GM20431 (cell line): ENCODE measurements around the gene OXCT1.
"Not testable (repeated sequence)": the region's sequence is repeated elsewhere in the genome, so short reads cannot be mapped to it uniquely, and the experiment has no call there.

Experiments used
- in situ Hi-C: fragments of 300-500 bp; cut with MseI, MboI; formaldehyde crosslinking; loops from one replicate; pipeline ENCODE4 v1.15.0; 2020; ENCODE audit warnings: low sequenced_read_pairs; ENCODE audit not compliant: unreplicated experiment

OXCT1 gene

GRCh38 chr5:41742608-41743007 is 127.6 kb downstream of the OXCT1 start:
- in situ Hi-C loops: not testable (repeated sequence)

GRCh38 chr5:41738710-41739354 is 131.4 kb downstream of the OXCT1 start:
- in situ Hi-C loops: no loop called here

- in situ Hi-C loops: no loop called here
These were observed 133.6 kb downstream of the OXCT1 start for GRCh38 chr5:41736641-41737040.

- in situ Hi-C loops: no loop called here
These were observed 135.0 kb downstream of the OXCT1 start for GRCh38 chr5:41735213-41735612.

GRCh38 chr5:41729381-41729780 is 140.8 kb downstream of the OXCT1 start:
- in situ Hi-C loops: not testable (repeated sequence)

- in situ Hi-C loops: no loop called here
These were observed 141.9 kb downstream of the OXCT1 start for GRCh38 chr5:41728281-41728680.

- in situ Hi-C loops: loop anchor here (25.0 kb wide), 1 partner anchor 115 kb away; no protein-coding TSS in a partner anchor
These were observed 147.8 kb downstream of the OXCT1 start for GRCh38 chr5:41722359-41722950.

GRCh38 chr5:41721516-41721915 is 148.7 kb downstream of the OXCT1 start:
- in situ Hi-C loops: loop anchor here (25.0 kb wide), 1 partner anchor 116 kb away; no protein-coding TSS in a partner anchor

GRCh38 chr5:41716382-41716781 is 153.8 kb downstream of the OXCT1 start:
- in situ Hi-C loops: loop anchor here (25.0 kb wide), 1 partner anchor 121 kb away; no protein-coding TSS in a partner anchor

- in situ Hi-C loops: loop anchor here (25.0 kb wide), 1 partner anchor 123 kb away; no protein-coding TSS in a partner anchor
These were observed 155.8 kb downstream of the OXCT1 start for GRCh38 chr5:41714446-41714845.

- in situ Hi-C loops: loop anchor here (25.0 kb wide), 1 partner anchor 129 kb away; no protein-coding TSS in a partner anchor
These were observed 161.7 kb downstream of the OXCT1 start for GRCh38 chr5:41708604-41708940.

- in situ Hi-C loops: loop anchor here (25.0 kb wide), 1 partner anchor 129 kb away; no protein-coding TSS in a partner anchor
These were observed 162.2 kb downstream of the OXCT1 start for GRCh38 chr5:41707853-41708603.

- in situ Hi-C loops: no loop called here
These were observed 174.2 kb downstream of the OXCT1 start for GRCh38 chr5:41695920-41696582.

GRCh38 chr5:41686767-41687166 is 183.5 kb downstream of the OXCT1 start:
- in situ Hi-C loops: no loop called here

GRCh38 chr5:41686191-41686590 is 184.0 kb downstream of the OXCT1 start:
- in situ Hi-C loops: no loop called here

GRCh38 chr5:41683181-41683580 is 187.0 kb downstream of the OXCT1 start:
- in situ Hi-C loops: no loop called here

GRCh38 chr5:41682641-41683040 is 187.6 kb downstream of the OXCT1 start:
- in situ Hi-C loops: no loop called here

GRCh38 chr5:41681840-41682239 is 188.4 kb downstream of the OXCT1 start:
- in situ Hi-C loops: no loop called here
